Keratinocyte (primary cell): ENCODE data around the gene SIGLEC5. TPM values are rescaled to one million over a fixed set of nuclear protein-coding genes. Genes with fewer than 3 reads are reported as not detected.

Experiments used
- DNase-seq: peaks from one replicate; pipeline ENCODE4 v3.0.0-alpha.2; 2011; ENCODE audit warnings: low read depth, missing footprints, low spot score
- FAIRE-seq: peaks from 2 replicates; lab custom pipeline; 2011; peaks lifted over from hg19 to GRCh38; lab: Jason Lieb, UNC
- H2AFZ ChIP-seq: 2 replicates; pipeline ENCODE4 v1.6.0; 2012; ENCODE audit warnings: low read length, control low read depth, inconsistent platforms; ENCODE audit not compliant: control insufficient read depth
- H3K27ac ChIP-seq: 2 replicates; pipeline ENCODE4 v1.5.1; 2011; ENCODE audit warnings: low read length; ENCODE audit not compliant: control insufficient read depth, insufficient read depth
- H3K27me3 ChIP-seq: 3 replicates; pipeline ENCODE4 v1.6.0; 2011; ENCODE audit warnings: low read length; ENCODE audit not compliant: control insufficient read depth, insufficient read depth; ENCODE audit errors: extremely low read depth
- H3K36me3 ChIP-seq, 2 experiments: 2 replicates in 1 of 2; 3 replicates in 1 of 2; pipeline ENCODE4 v1.5.1; 2011; ENCODE audit warnings: low read length in 2 of 2, mild to moderate bottlenecking in 1 of 2; ENCODE audit not compliant: control insufficient read depth in 2 of 2, insufficient read depth in 2 of 2; ENCODE audit errors: extremely low read depth in 1 of 2
- H3K4me1 ChIP-seq: 3 replicates; pipeline ENCODE4 v1.5.1; 2011; ENCODE audit warnings: low read length; ENCODE audit not compliant: control insufficient read depth, insufficient read depth; ENCODE audit errors: extremely low read depth
- H3K4me2 ChIP-seq: 3 replicates; pipeline ENCODE4 v1.6.0; 2011; ENCODE audit warnings: low read depth, low read length; ENCODE audit not compliant: control insufficient read depth, insufficient read depth; ENCODE audit errors: extremely low read depth
- H3K4me3 ChIP-seq, 3 experiments: fragments of 200-600 bp in 1 of 3; sonication (generic) in 1 of 3; 2 replicates in 2 of 3; 3 replicates in 1 of 3; pipeline ENCODE4 v1.5.1; 2011 to 2016; ENCODE audit warnings: low read length in 3 of 3, mild to moderate bottlenecking in 3 of 3, control low read depth in 2 of 3, inconsistent platforms in 1 of 3, low read depth in 1 of 3, mixed read lengths in 1 of 3, mixed run types in 1 of 3, moderate library complexity in 1 of 3; ENCODE audit not compliant: control insufficient read depth in 2 of 3, insufficient read depth in 2 of 3; ENCODE audit errors: extremely low read depth in 1 of 3
- H3K79me2 ChIP-seq: 2 replicates; pipeline ENCODE4 v1.6.0; 2012; ENCODE audit warnings: low read length; ENCODE audit not compliant: control insufficient read depth, insufficient read depth
- H3K9ac ChIP-seq: 3 replicates; pipeline ENCODE4 v1.6.0; 2011; ENCODE audit warnings: low read length; ENCODE audit not compliant: control insufficient read depth, insufficient read depth; ENCODE audit errors: extremely low read depth
- H3K9me1 ChIP-seq: 3 replicates; pipeline ENCODE4 v1.6.0; 2011; ENCODE audit warnings: low read length; ENCODE audit not compliant: control insufficient read depth, insufficient read depth; ENCODE audit errors: extremely low read depth
- H3K9me3 ChIP-seq: 2 replicates; pipeline ENCODE4 v1.5.1; 2012; ENCODE audit warnings: low read depth, low read length; ENCODE audit not compliant: control insufficient read depth
- H4K20me1 ChIP-seq: 3 replicates; pipeline ENCODE4 v1.6.0; 2011; ENCODE audit warnings: low read length; ENCODE audit not compliant: control insufficient read depth, insufficient read depth; ENCODE audit errors: extremely low read depth
- CTCF ChIP-seq, 3 experiments: IDR thresholded peaks in 1 of 3; conservative IDR thresholded peaks in 1 of 3; optimal IDR thresholded peaks in 1 of 3; 2 replicates in 2 of 3; 3 replicates in 1 of 3; pipeline versions ENCODE3 to v1.5.1; 2011; ENCODE audit warnings: low read length in 3 of 3, mild to moderate bottlenecking in 3 of 3, moderate library complexity in 2 of 3, control low read depth in 1 of 3, inconsistent platforms in 1 of 3; ENCODE audit not compliant: insufficient read depth in 2 of 3; ENCODE audit errors: extremely low read depth in 1 of 3
- EZH2 ChIP-seq: IDR thresholded peaks from one replicate; pipeline ENCODE4 v1.6.1; 2012; ENCODE audit warnings: inconsistent platforms, mild to moderate bottlenecking, low read length, moderate library complexity
- dilution Hi-C: fragments of 300-500 bp; cut with MboI; formaldehyde crosslinking; loops from one replicate; pipeline ENCODE4 v1.7.0; 2020; ENCODE audit warnings: low sequenced_read_pairs; ENCODE audit not compliant: extremely low pct_ligation_motif_present
- polyA plus RNA-seq, 5 experiments: library from polyadenylated mRNA; depleted of rRNA in 3 of 5; stranded (reverse) in 3 of 5; stranded (forward) in 1 of 5; unstranded in 1 of 5; fragments of >200 nt; gene quantifications; 1 replicate in 1 of 5; 2 replicates in 3 of 5; 3 replicates in 1 of 5; pipeline versions ENCODE4 v1.2.1 to v1.2.3, GENCODE V29; 2011 to 2012; ENCODE audit warnings: missing spikeins in 2 of 5, low read depth in 1 of 5, low replicate concordance in 1 of 5

SIGLEC5 gene
- polyA plus RNA-seq, 1 donor (not counting 4 experiments of a cell fraction or from before 2014, with no cell fraction given) = not detected

- Histone ChIP-seq H3K79me2 (no peaks in the 10 kb centered on the region), H3K9me1 (no peaks in the 10 kb centered on the region), H3K4me3 (no peak overlapping the region), H3K27ac (no peak overlapping the region), H3K4me1 (peaks cover 5% of the 10 kb centered on the region), H4K20me1 (no peaks in the 10 kb centered on the region), H3K9ac (no peak overlapping the region), H3K4me2 (no peak overlapping the region), H3K27me3 (peaks cover 7% of the 10 kb centered on the region), H3K9me3 (no peaks in the 10 kb centered on the region), H3K36me3 (no peaks in the 10 kb centered on the region), H2AFZ (no peak overlapping the region)
- DNase-seq (no peak), FAIRE-seq (no peak)
- dilution Hi-C loops = no loop called here
- TF ChIP-seq CTCF (optimal IDR thresholded peaks at IDR 0.05 in 1 of 3, IDR thresholded peaks at IDR 0.05 in 1 of 3, conservative IDR thresholded peaks at IDR 0.05 in 1 of 3; ENCODE audit: extremely low read depth in 1 of 3, insufficient read depth in 2 of 3, low read length in 3 of 3) (no peak), EZH2 (no peak)
Measured at GRCh38 chr19:51599084-51599483, 31.1 kb downstream of the SIGLEC5 start.

- H3K9me3 ChIP-seq = no peaks in the 10 kb centered on the region
Measured at GRCh38 chr19:51598159-51598915, 31.9 kb downstream of the SIGLEC5 start.

More at GRCh38 chr19:51598159-51598915, 31.9 kb downstream of the SIGLEC5 start:
- H3K9ac ChIP-seq = no peak overlapping the region
- DNase-seq (no peak), FAIRE-seq (no peak)
- dilution Hi-C loops = no loop called here
- peaks cover 9% of the 10 kb centered on the region for H3K4me1 ChIP-seq
- no peaks in the 10 kb centered on the region for H4K20me1 ChIP-seq
- H3K36me3 ChIP-seq = no peaks in the 10 kb centered on the region
- H3K27ac ChIP-seq = no peak overlapping the region
- no peaks in the 10 kb centered on the region for H3K9me1 ChIP-seq
- TF ChIP-seq CTCF (optimal IDR thresholded peaks at IDR 0.05 in 1 of 3, IDR thresholded peaks at IDR 0.05 in 1 of 3, conservative IDR thresholded peaks at IDR 0.05 in 1 of 3; ENCODE audit: extremely low read depth in 1 of 3, insufficient read depth in 2 of 3, low read length in 3 of 3) (no peak), EZH2 (no peak)
- H2AFZ ChIP-seq = no peak overlapping the region
- H3K27me3 ChIP-seq = peaks cover 7% of the 10 kb centered on the region
- H3K4me3 ChIP-seq = no peak overlapping the region
- no peak overlapping the region for H3K4me2 ChIP-seq
- no peaks in the 10 kb centered on the region for H3K79me2 ChIP-seq
